Activated T-cell treated with anti-CD3 and anti-CD28 coated beads for 4 hours (primary cell): ENCODE data around the gene GSK3A.
A peak's percentile ranks its signal among the peaks of the same experiment; 100 is the strongest.

Source experiments
- DNase-seq: peaks from one replicate; pipeline ENCODE4 v3.0.0-alpha.2; 2020

GSK3A gene

DNA sequence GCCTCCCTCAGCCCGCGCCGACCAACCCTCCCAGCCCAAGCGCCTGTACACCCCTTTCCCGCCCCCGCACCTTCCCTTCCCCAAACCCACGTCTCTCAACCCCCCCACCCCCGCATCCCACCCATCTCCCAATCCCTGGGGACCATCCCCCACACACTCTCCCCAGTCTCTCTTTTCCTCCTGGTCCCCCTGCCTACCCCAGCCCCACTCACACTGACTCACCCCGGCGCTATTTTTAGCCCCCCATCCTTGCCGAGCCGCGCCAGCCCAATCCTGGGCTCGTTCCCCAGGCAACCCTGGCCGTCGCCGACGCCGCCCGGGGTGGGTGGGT is 38.4 kb upstream of the GSK3A start:
- DNase-seq, result no peak

DNA sequence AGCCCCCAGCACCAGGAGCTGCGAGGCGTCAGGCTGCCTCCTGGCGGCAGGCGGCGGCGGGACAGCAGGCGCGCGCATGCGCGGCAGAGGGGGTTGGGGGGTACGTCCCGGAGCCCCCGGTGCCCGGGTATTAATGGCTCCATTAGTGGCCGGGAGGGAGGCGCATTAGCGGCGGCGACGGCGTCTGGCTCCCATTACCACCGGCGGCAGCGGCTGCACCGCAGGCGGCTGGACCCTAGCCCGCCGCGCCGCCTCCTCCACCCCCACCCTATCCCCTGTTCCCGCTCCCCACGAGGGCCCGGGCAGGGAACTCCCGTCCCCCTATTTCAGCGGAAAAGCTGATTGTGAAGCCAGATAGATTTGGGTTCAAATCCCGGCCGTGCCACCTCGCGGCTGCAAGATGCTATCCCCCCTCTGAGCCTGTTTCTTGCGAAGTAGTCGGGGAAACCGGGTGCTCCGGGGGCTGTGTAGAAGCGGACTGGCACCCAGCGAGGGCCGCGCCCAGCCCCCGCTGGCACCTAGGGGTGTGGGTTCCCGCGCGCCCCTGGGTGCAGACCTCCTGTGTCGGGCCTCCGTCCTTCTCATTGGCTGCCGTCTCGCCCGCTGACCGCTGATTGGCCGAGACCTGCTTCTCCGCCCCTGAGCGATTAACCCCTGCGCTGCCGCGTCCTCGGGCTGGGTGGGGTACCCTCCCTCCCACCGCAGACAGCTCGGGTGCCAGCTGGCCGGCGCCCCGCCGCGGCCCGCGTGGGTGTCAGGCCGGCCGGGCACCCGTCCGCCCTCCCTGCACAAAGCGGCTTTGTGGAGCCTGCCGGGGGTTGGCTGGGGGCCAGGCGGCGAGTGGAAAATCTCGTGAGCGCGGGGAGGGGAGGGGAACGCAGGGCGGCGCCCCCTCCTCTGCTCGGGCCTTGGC is 37.8 kb upstream of the GSK3A start:
- DNase-seq, result peak; percentile 70

GRCh38 chr19:42279155-42279901 is 36.9 kb upstream of the GSK3A start:
- no peak for DNase-seq

- no peak for DNase-seq
These were observed 36.2 kb upstream of the GSK3A start for GRCh38 chr19:42278452-42279154.

DNA sequence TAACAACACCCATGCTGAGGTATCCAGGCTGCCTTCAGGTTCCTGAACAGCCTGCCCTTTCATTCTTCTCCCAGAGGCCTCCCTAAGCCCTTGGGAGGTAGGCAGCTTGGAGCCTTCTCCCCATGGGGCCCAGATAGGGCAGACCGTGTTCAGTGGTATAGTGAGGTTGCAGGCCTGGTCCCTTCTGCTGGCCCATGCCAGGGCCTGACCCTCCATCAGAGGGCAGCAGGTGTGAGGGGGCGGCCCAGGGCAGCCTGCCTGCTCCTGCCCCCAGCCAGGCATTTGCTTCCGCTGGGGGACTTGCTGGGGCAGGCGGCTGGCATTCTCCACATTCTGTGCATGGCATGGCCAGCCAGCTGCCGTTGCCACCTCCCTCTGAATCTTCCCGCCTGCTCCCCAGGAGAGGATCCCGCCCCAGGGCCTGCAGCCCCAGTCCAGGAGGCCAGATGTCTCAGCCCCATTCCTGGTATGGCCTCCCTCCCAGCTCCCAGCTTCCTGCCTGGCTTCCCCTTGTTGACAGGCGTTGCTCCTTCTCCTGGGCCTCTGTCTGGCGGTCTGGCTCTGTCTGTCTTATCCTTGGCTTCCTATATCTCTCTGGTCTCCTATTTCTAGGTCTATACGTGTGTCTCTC is 35.5 kb upstream of the GSK3A start:
- no peak for DNase-seq

DNA sequence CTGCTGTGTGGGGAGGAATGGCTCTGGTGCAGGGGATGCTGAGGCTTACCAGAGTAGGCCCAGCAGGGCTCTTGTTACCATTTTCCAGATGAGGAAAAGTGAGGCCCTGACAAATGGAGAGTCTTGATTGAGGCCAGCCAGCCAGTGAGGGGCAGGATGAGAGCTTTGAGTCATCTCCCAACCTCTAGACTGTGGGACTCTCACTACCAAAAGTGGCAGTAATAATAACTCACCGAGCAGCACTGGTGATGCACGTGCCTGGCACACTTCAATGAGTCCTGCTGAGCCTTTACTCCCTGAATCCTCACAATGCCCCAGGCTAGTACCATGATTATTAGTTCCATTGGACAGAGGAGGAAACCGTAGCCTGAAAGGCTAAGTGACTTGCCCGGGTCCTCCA is 34.4 kb upstream of the GSK3A start:
- no peak for DNase-seq

DNA sequence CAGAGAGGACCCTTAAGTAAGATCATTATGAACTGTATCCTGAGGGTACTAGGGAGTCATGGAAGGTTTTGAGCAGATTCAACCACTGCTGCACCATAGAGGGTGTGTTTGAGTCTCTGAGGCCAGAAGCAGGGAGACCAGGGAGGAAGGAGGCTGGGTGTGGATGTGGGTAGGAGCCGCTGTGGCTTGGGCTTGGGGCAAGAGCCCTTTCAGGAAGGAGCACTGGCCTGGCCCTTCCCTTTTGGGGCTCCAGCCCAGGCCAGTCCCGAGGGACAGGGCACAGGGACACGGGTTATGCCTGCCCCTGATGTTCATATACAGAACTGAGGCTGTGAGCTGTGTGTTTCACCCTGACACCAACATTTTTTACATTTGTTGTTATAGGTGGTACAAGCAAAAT is 33.9 kb upstream of the GSK3A start:
- DNase-seq, result no peak

DNA sequence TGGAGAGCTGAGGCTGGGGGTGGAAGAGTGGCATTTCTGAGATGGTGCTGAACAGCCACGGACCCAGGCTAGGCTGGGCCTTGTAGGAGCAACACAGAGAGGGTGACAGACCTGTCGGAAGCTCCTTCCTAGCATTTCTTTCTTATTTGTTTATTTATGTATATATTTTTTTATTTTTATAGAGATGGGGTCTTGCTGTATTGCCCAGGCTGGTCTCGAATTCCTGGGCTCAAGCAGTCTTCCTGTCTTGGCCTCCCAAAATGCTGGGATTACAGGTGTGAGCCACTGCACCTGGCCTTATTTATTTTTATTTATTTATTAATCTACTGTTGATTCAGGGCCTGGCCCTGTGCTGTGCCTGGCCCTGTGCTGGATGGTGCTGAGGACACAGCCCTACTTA is 33.1 kb upstream of the GSK3A start:
- DNase-seq, result no peak

DNA sequence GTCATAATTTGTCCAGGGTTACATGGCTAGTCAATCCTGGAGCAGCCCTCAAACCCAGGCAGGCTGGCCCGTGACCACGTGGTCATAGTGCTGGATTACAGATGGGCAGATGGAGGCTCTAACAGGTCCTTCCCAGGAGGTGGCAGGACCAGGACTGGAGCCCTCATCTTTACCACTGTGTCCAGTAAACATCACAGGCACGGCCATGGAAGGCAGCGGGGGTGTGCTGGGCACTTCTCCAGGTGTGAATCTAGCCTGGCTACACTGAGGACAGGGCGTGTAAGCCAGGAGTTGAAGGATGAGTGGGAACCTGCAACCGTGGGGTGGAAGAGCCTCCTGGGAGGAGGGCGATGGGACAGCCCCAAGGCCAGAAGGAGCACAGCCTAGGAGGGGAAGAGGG is 32.7 kb upstream of the GSK3A start:
- no peak for DNase-seq

GRCh38 chr19:42274065-42274682 is 31.8 kb upstream of the GSK3A start:
- no peak for DNase-seq

GRCh38 chr19:42273407-42274064 is 31.1 kb upstream of the GSK3A start:
- DNase-seq, result no peak

DNA sequence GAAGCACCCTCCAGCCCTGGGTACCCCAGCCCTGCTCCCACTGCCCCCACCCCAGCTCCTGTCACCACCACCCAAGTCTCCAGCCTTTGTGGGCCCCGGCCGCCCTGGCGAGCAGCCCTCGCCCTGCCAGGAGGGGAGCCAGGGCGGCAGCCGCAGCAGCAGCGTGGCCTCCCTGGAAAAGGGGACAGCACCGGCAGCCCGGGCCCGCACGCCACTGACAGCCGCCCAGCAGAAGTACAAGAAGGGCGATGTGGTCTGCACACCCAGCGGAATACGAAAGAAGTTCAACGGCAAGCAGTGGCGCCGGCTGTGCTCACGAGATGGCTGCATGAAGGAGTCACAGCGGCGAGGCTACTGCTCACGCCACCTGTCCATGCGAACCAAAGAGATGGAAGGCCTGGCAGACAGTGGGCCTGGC is 30.6 kb upstream of the GSK3A start:
- DNase-seq, result no peak

GRCh38 chr19:42272535-42272897 is 30.1 kb upstream of the GSK3A start:
- DNase-seq, result no peak

- DNase-seq, result no peak
These were observed 29.6 kb upstream of the GSK3A start for GRCh38 chr19:42271861-42272534.

GRCh38 chr19:42271045-42271419 is 28.6 kb upstream of the GSK3A start:
- DNase-seq, result no peak

DNA sequence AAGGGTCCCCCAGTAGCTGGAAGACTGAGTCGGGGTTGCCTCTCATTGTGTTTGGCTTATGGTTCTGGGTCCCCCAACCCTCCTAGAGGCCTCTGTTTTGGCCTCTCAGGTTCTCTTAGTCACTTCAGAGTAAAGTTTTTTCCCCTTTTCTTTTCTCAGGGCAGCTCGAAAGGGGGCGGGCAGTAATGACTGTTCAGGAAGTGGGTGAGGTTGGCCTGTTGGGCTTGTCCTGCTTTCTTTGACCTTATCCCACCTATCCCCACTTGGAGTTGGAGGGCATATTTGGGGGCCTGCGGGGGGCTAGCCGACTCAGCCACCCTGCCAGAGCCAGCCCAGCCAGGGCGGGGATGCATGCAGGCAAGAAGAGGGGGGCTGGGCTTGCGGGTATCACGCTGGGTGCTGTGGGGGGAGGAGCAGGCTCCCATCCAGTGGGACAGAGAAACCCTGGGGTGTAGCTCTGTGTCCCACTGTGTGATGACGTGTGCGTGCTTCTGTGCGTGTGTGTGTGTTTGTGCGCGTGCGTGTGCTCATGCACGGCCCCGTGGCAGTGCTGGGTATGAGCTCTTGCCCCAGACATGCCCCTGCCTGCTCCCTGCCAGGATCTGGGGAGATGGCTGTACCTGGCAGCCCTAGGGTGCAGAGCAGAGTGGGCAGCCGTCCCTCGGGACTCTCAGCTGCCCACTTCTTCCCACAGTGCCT is 28.1 kb upstream of the GSK3A start:
- DNase-seq, result no peak

DNA sequence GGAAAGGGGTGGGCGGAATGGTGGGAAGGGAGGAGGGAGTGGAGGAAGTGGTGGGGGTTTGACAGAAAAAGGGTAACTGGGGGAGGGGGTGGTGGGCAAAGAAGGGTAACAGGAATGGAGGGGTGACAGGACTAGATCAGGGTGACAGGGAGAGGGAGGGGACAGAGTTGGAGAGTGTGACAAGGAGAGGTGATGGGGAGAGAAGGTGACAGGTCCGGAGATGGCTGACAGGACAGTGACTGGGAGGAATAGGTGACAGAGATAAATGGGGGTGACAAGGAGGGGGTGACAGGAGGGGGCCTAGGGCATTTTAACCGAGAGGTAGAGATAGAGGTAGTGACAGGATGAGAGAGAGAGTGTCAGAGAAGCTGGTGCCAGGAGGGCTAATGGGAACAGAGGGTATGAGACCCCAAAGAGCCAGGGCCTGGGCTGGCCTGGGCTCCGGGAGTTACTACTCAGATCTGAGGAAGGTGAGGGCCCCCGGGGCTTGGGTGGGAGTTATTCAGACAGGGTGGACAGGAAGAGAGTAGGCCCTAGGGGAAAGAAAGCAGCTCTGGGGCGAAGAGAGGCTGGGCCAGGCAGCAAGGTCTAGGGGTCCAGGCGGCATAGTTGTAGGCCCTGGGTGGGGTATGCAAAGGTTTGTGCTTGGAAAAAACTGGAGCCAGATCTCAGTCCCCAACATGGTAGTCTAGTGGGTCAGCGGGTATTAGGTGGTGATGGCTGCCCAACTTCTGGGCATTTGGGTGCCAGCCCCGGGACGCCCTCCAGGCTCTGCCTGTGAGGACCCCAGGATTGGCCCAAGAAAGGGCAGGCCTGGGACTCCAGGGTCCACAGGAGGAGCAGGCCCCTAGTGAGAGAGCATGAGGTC is 27.3 kb upstream of the GSK3A start:
- DNase-seq, result no peak

DNA sequence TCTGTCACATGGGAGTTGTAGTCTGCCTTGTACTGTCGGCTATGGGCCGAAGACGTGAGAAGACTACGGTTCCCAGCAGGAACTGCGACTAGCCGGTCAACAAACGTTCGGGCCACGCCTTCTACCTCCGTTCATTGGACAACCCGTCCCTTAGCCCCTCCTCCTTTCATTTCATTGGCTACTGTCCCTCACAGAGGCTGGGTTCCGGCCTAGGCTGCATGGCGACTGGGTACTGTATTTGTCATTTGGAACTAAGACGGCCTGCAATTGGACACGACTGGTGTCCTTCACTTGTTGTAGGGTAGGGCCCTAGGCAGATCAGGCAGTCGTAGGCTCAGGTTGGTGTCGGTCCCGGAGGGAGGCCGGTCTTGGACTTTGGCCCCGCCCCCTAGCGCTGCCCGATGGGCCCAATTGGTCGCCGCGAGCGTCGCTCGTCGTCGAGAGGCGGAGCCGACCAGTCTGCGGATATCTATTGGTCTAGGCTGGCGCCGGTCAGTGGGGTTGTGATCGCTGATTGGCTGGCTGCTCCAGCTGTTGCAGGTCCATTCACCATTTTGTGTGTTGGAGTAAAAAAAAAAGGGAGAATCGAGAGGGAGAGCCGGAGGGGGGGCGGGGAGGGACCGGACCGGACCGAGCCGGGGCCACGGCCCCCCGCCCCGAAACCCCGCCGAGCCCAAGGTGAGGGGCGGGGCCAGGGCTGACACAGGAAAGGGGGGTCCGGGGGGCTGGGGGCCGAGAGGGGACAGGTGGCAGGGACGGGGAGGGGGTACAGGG is 26.5 kb upstream of the GSK3A start, which contains the start of gene CIC:
CIC (plus strand) TSS at position 549 of the 774 bp plus-strand sequence. CDS start 2,532 bp downstream, outside the sequence.
- peak; percentile 98 for DNase-seq

DNA sequence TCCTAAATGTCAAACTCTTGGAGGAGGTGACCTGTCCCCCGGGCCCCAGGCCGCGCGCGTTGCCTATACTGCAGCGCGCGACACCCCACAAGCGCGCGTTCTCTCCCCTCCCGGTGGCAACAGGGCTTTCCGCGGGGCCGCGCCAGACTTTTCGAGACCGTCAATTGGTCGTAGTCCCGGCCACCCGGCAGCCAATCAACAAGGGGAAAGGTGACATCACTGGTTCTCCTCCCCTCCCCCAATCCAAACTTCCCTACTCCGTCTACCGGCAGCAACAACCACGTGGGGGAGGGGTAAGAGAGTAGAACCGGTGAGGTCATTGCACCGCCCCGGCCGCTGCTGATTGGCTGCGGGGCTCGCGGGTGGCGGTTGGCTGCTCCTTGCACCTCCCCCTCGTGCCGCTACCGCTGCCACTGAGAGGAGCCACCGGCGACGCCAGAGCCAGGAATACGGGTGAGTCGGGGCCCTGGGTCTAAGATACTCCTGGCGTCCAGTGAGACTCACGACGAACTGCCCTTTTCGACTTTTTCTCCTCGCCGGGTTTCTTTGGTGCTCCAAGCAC is 25.8 kb upstream of the GSK3A start:
- DNase-seq, result peak; percentile 97
